ENCODE measurements around the gene TRIM44.

GRCh38 chr11:35792846-35793192 is 130.2 kb downstream of the TRIM44 start:
- TF ChIP-seq CTCF (IDR thresholded peaks at IDR 0.05; ENCODE audit: insufficient read depth, low read length, poor library complexity, severe bottlenecking) (no peak), EZH2phosphoT487 (conservative IDR thresholded peaks at IDR 0.05; ENCODE audit: low read length) (no peak)

Data from SU-DHL-6 (cell line).